ENCODE measurements around the gene IMPG1.
A peak's percentile ranks its signal among the peaks of the same experiment; 100 is the strongest.

IMPG1 gene

GRCh38 chr6:75884822-75885221, 187.6 kb downstream of the IMPG1 start:
- DNase-seq = no peak

- DNase-seq = peak; percentile 70
Measured at GRCh38 chr6:75882734-75883133, 189.7 kb downstream of the IMPG1 start.

DNA sequence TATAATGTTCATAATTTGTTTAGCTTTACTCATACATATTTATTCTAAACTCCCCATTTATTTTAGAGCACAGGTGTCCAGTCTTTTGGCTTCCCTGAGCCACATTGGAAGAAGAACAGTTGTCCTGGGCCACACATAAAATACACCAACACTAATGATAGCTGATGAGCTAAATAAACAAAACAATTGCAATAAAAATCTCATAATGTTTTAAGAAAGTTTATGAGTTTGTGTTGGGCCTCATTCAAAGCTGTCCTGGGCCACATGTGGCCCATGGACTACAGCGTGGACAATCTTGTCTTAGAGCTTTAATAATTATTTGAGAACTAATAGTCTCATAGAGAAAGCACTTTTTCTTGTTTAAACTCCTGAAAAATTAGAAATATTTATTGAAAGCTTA, 192.2 kb downstream of the IMPG1 start:
- DNase-seq = no peak

GRCh38 chr6:75876152-75876551, 196.3 kb downstream of the IMPG1 start:
- no peak for DNase-seq

DNA sequence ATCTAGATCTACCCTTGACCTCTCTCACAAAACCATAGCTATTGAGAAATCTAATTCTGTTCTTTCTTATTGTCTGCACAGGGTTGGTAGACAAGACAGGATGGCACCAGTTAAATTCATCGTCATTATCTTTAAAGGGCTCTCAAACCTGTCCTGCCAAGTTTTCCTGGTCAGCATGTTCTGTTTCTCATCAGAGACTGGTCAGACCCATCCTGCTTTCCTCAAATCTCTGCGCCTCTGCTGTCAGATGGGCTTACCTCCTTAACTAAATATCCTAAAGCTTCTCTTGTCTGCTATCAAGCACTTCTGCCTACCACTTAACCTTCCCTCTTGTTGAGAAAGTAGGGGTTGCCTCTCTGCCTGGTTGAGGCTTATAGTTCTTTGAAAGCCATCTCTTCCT, 198.2 kb downstream of the IMPG1 start:
- no peak for DNase-seq
